ENCODE results near the gene CD93. TPM values are rescaled to one million over a fixed set of nuclear protein-coding genes. Genes with fewer than 3 reads are reported as not detected.

Gene CD93
- total and polyA plus RNA-seq, 4 donors = 1.5 to 16.0 (median 11.9) TPM

GRCh38 chr20:23090878-23091277 lies 4.8 kb upstream of the CD93 start:
- 78% methylated on average over 4 of the region's 4 CpGs for WGBS
- Histone ChIP-seq H3K9ac (ENCODE audit: low read depth in 1 of 2, low read length in 2 of 2) (no peak overlapping the region), H3K27ac (ENCODE audit: low read depth in 1 of 2, low read length in 2 of 2) (no peak overlapping the region), H3K36me3 (ENCODE audit: control insufficient read depth in 4 of 4, insufficient read depth in 3 of 4, low read depth in 1 of 4, low read length in 3 of 4) (no peaks in the 10 kb centered on the region), H3K27me3 (ENCODE audit: control insufficient read depth in 4 of 4, insufficient read depth in 4 of 4, low read length in 3 of 4) (no peaks in the 10 kb centered on the region), H3K4me1 (ENCODE audit: control insufficient read depth in 4 of 4, insufficient read depth in 4 of 4, low read length in 3 of 4) (no peaks in the 10 kb centered on the region), H3K4me3 (ENCODE audit: low read depth in 1 of 3, low read length in 3 of 3) (no peak overlapping the region), H3K9me3 (ENCODE audit: control insufficient read depth in 4 of 4, low read length in 3 of 4) (no peaks in the 10 kb centered on the region)
- no peak for DNase-seq (ENCODE audit: low spot score)
- TF ChIP-seq GABPA (IDR thresholded peaks at IDR 0.05 in 1 of 2, conservative IDR thresholded peaks at IDR 0.05 in 1 of 2) = no peak
- no peak for TF ChIP-seq YY1 (IDR thresholded peaks at IDR 0.05)

GRCh38 chr20:23090147-23090546 lies 4.0 kb upstream of the CD93 start:
- DNase-seq (ENCODE audit: low spot score) = no peak
- no peak overlapping the region for H3K9ac ChIP-seq (ENCODE audit: low read depth in 1 of 2, low read length in 2 of 2)
- no peaks in the 10 kb centered on the region for H3K4me1 ChIP-seq (ENCODE audit: control insufficient read depth in 4 of 4, insufficient read depth in 4 of 4, low read length in 3 of 4)
- no peaks in the 10 kb centered on the region for H3K27me3 ChIP-seq (ENCODE audit: control insufficient read depth in 4 of 4, insufficient read depth in 4 of 4, low read length in 3 of 4)
- no peak overlapping the region for H3K27ac ChIP-seq (ENCODE audit: low read depth in 1 of 2, low read length in 2 of 2)
- no peaks in the 10 kb centered on the region for H3K9me3 ChIP-seq (ENCODE audit: control insufficient read depth in 4 of 4, low read length in 3 of 4)
- TF ChIP-seq CTCF (IDR thresholded peaks at IDR 0.05; ENCODE audit: low read depth, low read length, missing input control) = no peak
- no peak for TF ChIP-seq HNF4A (conservative IDR thresholded peaks at IDR 0.05)
- TF ChIP-seq REST (IDR thresholded peaks at IDR 0.05) = no peak
- TF ChIP-seq JUND (IDR thresholded peaks at IDR 0.05) = no peak
- TF ChIP-seq TAF1 (conservative IDR thresholded peaks at IDR 0.05) = no peak
- TF ChIP-seq SP1 (IDR thresholded peaks at IDR 0.05) = no peak
- no peak for TF ChIP-seq GABPA (IDR thresholded peaks at IDR 0.05 in 1 of 2, conservative IDR thresholded peaks at IDR 0.05 in 1 of 2)
- no peak for TF ChIP-seq EGR1 (IDR thresholded peaks at IDR 0.05; ENCODE audit: low read depth in 2 of 2)
- TF ChIP-seq YY1 (IDR thresholded peaks at IDR 0.05) = no peak
- TF ChIP-seq RAD21 (IDR thresholded peaks at IDR 0.05) = no peak
- TF ChIP-seq ZBTB33 (IDR thresholded peaks at IDR 0.05) = no peak
- no peak for TF ChIP-seq MAX (IDR thresholded peaks at IDR 0.05)
- no peak for TF ChIP-seq FOXA1 (IDR thresholded peaks at IDR 0.05)
- no peak for TF ChIP-seq NR2F2 (IDR thresholded peaks at IDR 0.05)
- TF ChIP-seq FOXA2 (IDR thresholded peaks at IDR 0.05) = no peak
- TF ChIP-seq ATF3 (IDR thresholded peaks at IDR 0.05) = no peak
- TF ChIP-seq RXRA (IDR thresholded peaks at IDR 0.05) = no peak
- TF ChIP-seq HNF4G (IDR thresholded peaks at IDR 0.05) = no peak
- H3K36me3 ChIP-seq (ENCODE audit: control insufficient read depth in 4 of 4, insufficient read depth in 3 of 4, low read depth in 1 of 4, low read length in 3 of 4) = no peaks in the 10 kb centered on the region
- H3K4me3 ChIP-seq (ENCODE audit: low read depth in 1 of 3, low read length in 3 of 3) = no peak overlapping the region
- WGBS = 63% methylated on average over 6 of the region's 6 CpGs
